OCI-LY7 (cell line): ENCODE results near the gene CDT1.

Source experiments
- CTCF ChIP-seq: fragments of 200-600 bp; sonication (generic); conservative IDR thresholded peaks from 2 replicates; pipeline ENCODE4 v1.5.1; 2014; ENCODE audit warnings: mild to moderate bottlenecking, antibody characterized with exemption, low read length, moderate library complexity, mixed read lengths
- EZH2phosphoT487 ChIP-seq: fragments of 200-600 bp; sonication (generic); IDR thresholded peaks from 2 replicates; pipeline ENCODE4 v1.6.1; 2018; ENCODE audit warnings: low read depth, borderline replicate concordance, mild to moderate bottlenecking, mixed run types, antibody characterized with exemption, low read length, moderate library complexity, mixed read lengths

DNA sequence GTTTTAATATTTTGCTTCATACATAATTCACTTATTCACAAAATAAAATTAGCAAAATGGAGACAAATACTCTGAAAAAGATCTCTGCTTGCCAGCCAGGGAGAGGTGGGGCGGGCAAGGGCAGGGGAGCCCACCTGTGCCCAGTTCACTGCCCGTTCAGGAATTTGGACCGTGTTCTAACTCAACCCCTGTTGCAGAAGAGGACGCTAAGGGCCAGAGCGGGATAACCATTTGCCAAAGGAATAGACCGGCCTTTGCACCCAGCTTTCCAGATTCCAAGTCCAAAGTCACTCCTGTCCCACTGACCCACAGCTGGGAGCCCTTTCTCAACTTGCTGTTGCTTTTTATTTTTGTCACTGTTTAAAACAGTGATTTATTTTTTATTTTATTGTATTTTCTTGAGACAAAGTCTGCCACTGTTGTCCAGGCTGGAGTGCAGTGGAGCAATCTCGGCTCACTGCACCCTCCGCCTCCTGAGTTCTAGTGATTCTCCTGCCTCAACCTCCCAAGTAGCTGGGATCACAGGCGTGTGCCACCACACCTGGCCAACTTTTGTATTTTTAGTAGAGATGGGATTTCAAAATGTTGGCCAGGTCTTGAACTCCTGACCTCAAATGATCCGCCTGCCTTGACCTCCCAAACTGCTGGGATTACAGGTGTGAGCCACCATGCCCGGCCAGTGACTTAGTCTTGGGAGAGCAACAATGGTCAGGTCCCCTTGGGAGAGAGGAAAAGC, 15.8 kb upstream of the CDT1 start:
- TF ChIP-seq CTCF, result no peak
- TF ChIP-seq EZH2phosphoT487, result no peak
